Measurements from ENCODE around the gene CTTN.
"Not testable (repeated sequence)": the region's sequence is repeated elsewhere in the genome, so short reads cannot be mapped to it uniquely, and the experiment has no call there.

CTTN gene

GRCh38 chr11:70429724-70430521 lies 31.6 kb downstream of the CTTN start:
- DNase-seq, result no peak

DNA sequence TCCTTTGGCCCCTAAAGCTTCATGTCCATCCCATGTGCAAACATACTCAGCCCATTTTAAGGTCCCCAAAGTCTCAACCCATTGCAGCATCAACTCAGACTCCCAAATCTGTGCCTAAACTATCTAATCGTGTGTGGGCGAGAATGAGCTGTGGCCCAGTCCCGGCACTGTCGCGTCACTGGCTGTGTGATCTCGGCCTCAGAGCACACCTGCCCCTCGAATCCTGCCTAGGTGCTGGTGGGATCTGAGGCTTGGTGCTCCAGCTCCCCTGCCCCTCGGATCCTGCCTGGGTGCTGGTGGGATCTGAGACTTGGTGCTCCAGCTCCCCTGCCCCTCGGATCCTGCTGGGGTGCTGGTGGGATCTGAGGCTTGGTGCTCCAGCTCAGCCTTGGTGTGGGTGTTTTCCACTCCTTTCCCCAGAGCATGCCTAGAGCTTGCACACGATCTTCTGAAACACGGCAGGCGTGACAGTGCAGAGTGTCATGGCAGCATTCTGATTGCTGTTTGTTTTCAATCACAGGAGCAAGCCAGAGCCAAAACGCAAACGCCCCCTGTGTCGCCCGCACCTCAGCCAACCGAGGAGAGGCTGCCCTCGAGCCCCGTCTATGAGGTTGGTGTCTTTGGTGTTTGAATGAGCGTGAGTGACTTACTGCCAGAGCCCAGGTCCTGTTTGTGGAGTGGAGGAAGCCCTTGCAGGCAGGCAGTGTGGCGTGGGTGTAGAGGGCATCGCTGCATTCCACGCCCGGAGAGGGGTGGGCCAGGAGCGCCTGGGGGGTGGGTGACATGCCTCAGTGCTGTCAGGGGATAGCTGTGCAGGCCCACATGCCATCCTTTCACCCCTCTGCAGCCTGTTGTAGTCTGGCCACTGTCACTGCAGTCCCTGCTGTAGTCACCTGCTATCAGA lies 32.6 kb downstream of the CTTN start:
- DNase-seq, result no peak

DNA sequence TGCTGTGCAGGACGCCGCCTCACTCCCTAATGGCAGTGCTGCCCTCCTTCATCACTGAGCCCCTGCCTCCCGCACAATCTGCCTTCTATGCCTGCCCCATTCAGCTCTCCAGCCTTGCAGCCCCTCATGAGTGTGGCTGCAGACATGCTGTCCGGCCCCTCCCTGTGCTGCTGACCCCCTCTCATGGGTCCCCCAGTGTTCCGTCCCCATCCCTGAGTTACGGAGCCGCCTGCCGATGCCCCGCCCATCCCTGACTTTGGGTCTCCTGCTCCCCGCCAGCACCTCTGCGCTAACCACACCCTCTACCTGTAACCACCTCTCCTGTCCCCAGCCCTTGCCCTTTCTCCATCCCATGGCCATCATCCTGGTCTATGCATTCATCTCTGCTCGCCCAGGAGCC lies 33.3 kb downstream of the CTTN start:
- no peak for DNase-seq

- DNase-seq, result no peak
Observed at GRCh38 chr11:70432065-70432464, 33.7 kb downstream of the CTTN start.

- no peak for DNase-seq
Observed at GRCh38 chr11:70432580-70432979, 34.3 kb downstream of the CTTN start.

DNA sequence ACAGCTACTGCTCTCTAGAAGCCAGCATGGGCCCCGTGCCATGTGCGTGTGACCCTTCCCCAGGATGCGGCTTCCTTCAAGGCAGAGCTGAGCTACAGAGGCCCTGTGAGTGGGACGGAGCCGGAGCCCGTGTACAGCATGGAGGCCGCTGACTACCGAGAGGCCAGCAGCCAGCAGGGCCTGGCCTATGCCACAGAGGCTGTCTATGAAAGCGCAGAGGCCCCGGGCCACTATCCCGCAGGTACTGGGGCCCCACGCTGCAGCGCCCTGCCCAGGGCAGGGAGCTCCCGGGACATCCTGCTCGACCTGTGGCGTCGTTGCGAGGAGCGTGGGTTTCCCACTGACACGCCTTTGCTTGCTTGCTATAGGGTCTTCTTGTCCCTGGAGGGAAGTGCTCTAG lies 34.7 kb downstream of the CTTN start:
- DNase-seq, result no peak

- DNase-seq, result no peak
Observed at GRCh38 chr11:70433526-70433925, 35.2 kb downstream of the CTTN start.

- DNase-seq, result no peak
Observed at GRCh38 chr11:70433966-70434812, 35.9 kb downstream of the CTTN start.

DNA sequence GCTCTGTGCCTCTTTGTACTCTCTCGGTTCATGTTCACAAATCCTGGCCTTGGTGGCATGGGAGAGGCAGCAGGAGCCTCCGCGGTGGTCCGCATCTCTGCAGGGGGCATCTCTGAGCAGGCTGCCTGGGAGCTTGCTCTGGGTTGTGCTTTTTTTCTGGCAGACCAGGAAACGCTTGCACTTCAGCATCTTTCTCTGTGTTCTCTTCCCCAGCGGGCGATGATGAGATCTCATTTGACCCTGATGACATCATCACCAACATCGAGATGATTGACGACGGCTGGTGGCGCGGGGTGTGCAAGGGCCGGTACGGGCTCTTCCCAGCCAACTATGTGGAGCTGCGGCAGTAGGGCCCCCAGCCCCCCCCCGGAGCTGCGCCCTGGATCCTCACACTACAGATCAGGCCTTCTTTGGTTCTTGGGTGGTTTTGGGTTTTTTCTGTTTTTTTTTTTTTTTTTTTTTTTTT lies 36.5 kb downstream of the CTTN start:
- no peak for DNase-seq

- no peak for DNase-seq
Observed at GRCh38 chr11:70435361-70435760, 37.0 kb downstream of the CTTN start.

GRCh38 chr11:70435765-70436500 lies 37.6 kb downstream of the CTTN start:
- no peak for DNase-seq

- no peak for DNase-seq
Observed at GRCh38 chr11:70436501-70436860, 38.2 kb downstream of the CTTN start.

DNA sequence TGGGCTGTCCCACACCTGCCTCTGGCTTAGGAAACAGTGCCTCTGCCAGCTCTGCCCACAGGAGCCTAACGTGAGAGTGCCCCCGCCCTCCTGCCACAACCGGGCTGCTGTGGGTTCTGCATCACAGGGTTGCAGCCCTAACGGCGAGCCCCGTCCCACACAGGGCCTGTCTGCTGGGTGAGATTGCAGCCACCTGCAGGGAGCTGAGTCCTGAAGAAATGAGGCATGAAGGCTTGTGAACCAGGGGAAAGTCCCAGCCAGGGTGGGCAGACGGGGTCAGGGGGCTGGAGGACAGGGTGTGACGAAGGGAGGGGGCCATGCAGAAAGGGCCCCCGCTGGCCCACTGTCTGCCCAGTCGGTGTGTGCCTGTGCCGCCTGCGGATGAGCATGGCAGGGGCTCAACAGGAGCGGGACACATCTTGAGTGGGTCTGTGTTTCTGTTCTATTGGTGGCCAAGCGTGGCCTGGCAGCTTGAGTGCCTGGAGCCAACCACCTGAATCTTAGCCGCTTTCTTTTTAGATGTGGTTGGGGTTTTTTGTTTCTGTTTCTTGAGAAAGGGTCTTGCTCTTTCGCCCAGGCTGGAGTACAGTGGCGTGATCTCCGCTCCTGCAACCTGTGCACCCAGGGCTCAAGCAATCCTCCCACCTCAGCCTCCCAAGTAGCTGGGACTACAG lies 38.9 kb downstream of the CTTN start:
- no peak for DNase-seq

DNA sequence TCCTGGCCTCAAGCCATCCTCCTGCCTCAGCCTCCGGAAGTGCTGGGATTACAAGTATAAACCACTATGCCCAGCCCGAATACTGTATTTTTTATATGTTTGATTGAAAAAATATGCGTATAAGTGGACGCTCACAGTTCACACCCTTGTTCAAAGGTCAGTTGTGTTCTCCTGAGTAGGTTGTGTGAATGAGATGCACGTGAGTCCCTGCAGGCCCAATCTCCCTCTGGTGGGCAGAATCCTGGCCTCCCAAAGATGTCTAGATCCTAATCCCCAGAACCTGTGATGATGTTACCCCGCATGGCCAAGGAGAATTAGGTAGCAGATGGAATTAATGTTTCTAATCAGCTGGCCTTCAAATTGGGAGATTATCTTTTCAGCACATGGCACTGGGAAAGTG lies 41.9 kb downstream of the CTTN start:
- DNase-seq, result no peak

- DNase-seq, result no peak
Observed at GRCh38 chr11:70443773-70444030, 45.4 kb downstream of the CTTN start.

DNA sequence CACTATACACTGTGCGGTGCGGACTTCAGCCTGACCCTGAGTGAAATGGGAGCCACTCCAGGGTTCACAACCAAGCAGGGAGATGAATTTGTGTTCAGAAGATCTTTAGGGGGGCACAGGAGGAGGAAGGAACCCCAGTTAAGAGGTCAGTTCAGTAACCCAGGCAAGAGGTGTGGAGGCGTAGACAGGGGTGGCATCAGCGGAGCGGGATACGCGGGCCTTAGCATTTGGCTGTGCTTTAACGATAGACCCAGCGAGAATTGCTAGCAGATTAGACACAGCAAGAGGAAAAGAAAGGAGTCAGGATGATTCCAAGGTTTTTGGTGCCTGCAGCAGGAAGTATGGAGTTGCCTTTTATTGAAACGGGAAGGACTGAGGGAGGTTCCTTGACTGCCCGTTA lies 46.8 kb downstream of the CTTN start:
- no peak for DNase-seq

DNA sequence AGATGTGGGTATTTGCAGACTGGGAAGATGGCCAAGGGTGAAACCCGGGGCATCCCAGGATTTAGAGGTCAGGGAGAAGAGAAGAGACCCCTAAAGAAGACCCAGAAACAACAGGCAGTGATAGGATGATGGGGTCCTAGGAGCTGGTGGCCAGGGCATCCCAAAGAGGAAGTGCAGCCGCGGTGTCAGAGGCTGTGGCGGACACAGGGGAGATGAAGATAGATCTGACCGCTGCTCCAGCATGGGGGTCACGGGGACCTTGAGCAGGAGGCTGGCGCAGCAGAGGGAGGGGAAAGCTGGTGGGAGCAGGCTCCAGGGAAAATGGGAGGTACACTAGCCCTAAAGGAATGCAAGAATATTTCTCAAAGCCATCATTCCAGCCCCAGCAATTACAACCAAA lies 47.3 kb downstream of the CTTN start:
- DNase-seq, result no peak

GRCh38 chr11:70448983-70449567 lies 50.7 kb downstream of the CTTN start:
- no peak for DNase-seq

GRCh38 chr11:70454197-70454767 lies 56.0 kb downstream of the CTTN start:
- DNase-seq, result no peak

- not testable (repeated sequence) for DNase-seq
Observed at GRCh38 chr11:70454811-70455210, 56.5 kb downstream of the CTTN start.

- no peak for DNase-seq
Observed at GRCh38 chr11:70455354-70455753, 57.0 kb downstream of the CTTN start.
